Mesenteric fat pad (tissue), 1 donor: ENCODE data around the gene AGAP1. TPM values are rescaled to one million over a fixed set of nuclear protein-coding genes. Genes with fewer than 3 reads are reported as not detected.
A peak's percentile ranks its signal among the peaks of the same experiment; 100 is the strongest.

Experiments used
- DNase-seq: peaks from one replicate; pipeline ENCODE4 v3.0.0-alpha.2; 2020; ENCODE audit warnings: low spot score
- total RNA-seq: library from RNA; stranded (reverse); fragmentation: NEBNext Ultra II Directional; extraction: Animal tissue kit (Norgen Biotek cat#: 25700); gene quantifications from one replicate; pipeline ENCODE4 v1.2.1, GENCODE V29; 2021
- donor health status: DM: yes; HTN: yes; CAD: no.

AGAP1 gene
- total RNA-seq, 1 donor from 2014 or later, result 26.5 TPM

DNA sequence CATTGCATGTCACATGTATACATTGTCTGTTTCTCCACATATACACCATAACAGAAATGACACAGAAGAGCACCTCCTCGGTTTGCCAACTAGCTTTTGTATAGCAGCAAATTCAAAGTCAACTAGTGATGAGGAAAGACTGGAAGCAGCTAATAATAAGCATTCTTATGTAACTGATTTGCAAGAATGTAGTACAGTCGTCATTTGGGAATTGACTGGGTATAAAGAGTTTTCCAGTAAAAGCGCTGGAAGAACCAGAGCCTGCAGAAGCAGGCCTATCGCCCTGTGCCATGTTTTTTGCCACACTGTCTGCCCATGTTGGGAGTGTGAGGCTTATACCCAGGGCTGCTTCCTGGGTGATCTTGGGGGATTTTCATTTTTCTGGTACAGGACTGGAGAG lies 363.8 kb downstream of the AGAP1 start:
- DNase-seq, result no peak

DNA sequence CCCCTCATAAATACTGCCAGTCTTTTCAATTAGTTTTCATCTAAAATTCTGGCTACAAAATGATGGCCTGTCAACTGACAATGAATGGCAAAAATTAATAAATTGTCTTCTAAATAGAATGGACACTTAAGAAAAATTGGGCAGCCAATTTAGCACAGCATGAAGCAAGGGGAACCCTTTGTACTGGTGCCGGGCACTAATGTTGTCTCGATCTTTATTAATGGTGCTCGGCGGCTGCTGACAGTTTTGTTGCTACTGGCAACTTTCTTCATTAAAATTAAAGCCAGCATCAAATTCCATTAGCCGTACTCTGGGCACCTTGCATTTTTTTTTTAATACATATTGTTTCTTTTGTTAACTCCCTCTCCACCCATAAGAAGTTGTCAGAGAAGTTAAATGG lies 365.0 kb downstream of the AGAP1 start:
- DNase-seq, result no peak

DNA sequence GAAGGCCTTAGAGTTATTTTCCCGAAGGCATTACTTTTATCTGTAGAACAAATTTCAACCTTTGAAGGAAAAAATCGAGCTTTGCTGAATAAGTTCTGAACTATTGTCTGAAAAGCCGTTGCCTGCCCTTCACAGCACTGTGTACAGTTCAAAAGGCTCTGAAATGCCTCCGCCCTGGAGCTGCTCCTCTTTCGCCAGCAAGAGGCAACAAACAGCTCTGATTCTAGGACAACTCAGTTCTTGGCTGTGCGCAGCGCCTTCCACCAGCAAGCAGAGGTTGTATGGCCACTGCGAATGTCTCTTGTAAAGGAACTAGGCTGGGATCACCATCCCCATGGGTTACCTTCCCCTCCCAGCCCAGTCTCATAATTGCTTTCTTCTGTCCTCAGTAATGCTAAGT lies 365.8 kb downstream of the AGAP1 start:
- DNase-seq, result no peak

DNA sequence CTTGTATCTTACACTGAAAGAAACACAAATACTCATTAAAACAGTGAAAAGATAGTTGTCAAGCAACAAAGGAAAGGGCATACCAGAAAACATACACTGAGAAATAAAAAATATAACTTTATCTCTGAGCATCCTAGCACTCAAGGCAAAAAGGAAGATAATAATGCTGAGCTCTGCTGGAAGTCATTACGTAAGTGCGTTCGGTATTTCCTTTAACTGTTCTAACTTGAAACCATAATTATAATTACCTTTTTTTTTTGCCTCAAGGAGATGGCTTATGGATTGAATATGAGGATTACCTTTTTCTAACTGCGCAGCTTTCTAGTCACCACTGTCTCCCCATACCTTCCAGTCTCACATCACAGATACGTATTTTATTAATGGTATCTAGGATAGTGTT lies 366.3 kb downstream of the AGAP1 start:
- DNase-seq, result no peak

DNA sequence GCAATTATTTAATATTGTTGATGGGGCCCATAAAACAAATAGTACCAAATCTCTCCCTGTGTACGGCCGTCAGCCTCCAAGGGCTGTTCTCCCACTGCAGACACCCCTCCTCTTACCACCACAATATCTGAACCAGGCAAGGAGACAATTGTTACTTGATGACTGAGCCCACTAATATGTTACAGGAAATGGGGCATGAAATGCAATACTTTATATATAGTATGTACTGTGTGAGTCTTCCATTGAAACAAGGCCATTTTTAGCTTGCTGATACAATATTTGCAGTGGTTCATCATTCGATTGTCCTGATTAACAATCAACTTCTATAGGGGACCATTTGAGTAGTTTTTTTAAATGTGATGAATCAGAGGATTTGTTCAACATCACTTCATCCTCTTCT lies 367.0 kb downstream of the AGAP1 start:
- no peak for DNase-seq

DNA sequence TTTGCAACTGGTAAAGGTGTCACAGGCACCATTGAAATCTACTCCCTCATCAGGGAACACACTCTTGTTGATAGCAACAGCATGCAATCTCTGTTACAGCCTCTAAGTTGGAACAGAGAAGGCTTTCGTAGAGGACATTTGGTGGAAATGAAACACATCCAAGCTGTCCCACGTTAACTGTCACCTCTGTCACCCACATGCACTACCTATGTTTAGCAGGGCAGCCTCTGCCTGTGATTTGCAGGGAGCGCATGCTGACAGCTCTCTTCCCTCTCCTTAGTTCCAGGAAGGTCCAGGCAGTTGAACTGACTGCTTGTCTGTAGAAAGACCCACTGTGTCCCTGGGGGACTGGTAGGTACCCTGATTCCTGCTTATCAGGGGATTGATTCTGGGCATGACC lies 367.5 kb downstream of the AGAP1 start:
- DNase-seq, result no peak

DNA sequence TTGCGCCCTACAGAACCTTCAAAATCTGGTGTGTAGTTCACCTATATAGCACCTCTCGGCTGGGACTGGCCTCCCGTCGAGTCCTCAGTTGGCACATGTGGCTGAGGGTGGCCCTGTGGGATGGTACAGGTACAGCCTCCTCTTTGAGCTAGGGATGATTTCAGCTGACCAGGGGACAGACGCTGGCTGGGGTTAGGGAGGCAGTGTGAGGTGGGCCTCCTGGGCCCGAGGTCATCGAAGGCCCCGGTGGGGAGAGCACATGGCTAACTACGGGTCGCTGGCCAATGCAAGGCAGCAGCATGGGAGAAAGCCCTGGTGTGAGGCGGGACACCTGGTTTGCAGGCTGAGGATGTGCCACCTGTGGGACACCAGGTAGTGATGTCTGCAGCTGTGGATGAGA lies 369.6 kb downstream of the AGAP1 start:
- no peak for DNase-seq

DNA sequence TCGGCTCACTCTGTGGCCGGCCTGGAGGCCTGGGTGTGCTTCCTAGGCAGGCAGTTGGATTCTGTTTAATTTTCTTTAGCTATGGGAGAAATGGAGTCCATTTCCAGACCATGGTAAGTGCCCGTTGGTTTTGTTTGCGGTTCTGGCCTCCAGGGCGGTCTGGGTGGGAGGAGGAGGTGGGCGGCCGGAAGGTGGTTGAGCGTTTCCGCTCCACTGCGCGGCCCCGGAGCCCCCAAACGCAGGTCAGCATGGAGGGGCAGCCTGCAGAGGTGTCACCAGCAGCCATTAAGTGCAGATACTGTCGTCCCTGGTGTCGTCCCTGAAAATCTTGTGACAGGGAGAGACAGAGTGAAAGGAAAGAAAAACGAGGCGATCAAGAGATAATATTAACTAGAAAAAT lies 370.5 kb downstream of the AGAP1 start:
- DNase-seq, result no peak

DNA sequence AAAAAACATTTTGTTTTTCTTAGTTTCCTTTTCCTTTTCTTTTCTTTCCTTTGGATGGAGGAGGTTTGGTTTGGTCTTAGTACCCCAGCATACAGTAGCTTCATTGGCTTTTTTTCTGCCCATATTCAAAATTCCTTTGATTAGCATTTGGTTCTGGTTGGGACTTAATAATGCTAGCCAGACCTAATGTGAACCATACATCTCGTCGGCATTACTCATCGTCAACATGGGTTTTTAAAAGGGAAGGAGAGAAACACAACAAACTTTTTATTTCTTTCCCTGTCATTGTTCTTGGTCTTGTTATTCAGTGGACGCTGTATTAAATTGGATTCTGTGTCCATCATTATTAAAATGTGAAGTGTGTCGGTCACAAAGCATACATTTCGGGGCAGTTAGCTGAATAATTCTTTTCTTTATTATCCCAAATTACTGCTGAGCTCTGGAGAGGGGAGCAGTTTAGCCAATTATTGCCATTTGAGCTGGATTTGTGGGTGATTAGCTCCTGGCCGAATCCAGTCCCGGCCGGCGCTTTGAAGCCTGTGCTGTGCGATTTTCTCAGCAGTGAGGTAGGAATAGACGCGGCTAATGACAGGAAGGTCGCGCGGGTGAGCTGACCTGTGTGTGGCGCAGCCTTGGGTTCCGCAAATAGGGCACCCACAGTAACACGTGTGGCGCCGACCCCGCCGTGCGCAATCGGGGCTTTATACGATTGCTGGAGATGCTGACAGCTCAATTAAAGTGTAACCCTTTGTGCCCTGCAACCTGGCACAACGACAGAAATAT lies 371.1 kb downstream of the AGAP1 start:
- DNase-seq, result no peak

DNA sequence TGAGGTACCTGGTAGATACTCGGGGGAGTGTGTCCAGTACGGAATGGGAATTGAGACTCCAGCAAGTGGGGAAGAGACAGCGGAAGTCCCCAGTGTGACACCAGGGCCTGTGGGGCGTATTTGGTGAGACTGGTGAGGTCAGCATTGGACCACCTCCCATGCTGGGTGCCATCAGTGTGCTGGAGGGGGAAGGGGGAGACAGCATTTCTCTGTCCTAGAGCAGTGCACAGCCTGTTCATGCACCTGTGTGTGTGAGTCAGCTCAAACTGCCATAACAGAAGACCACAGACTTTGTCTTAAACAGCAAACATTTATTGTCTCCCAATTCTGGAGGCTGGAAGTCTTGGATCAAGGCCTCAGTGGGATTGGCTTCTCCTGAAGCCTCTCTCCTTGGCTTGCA lies 372.5 kb downstream of the AGAP1 start:
- peak; percentile 59 for DNase-seq

DNA sequence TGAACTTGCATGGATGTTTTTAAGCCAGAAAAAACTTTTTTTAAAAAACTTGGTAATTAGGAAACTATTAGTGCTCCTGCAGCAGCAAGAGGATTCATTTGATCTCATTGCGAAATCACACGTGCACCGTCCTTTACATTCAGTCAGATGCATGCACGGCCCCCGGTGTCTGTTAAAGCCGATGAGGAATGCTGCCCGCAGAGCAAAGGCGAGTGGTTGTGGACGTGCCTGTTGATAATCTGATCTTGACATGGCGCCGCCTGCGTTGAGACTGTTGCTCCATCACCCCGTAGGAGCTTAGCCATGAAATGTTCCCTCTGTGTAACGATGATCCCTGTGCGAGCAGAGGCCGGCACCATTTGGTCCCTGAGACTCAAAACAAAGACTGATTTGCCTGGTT lies 374.4 kb downstream of the AGAP1 start:
- DNase-seq, result no peak

DNA sequence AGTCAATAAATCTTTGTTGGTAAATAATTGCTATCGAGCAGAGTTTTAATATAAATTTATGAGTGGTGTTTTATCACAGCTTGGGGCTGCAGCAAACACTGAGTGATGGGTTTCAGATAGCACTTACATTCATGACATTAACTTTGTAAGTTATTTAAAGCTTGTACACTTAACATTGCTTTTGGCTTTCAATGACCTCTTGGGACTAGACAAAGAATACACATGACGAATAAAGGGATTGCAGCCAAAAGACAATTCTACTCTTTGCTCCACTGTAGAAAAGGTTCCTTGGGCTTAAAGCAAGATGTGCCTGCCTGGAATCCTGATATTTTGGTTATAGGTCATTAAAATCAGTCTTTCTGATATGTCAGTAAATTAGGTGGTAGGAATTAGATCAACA lies 374.8 kb downstream of the AGAP1 start:
- no peak for DNase-seq

DNA sequence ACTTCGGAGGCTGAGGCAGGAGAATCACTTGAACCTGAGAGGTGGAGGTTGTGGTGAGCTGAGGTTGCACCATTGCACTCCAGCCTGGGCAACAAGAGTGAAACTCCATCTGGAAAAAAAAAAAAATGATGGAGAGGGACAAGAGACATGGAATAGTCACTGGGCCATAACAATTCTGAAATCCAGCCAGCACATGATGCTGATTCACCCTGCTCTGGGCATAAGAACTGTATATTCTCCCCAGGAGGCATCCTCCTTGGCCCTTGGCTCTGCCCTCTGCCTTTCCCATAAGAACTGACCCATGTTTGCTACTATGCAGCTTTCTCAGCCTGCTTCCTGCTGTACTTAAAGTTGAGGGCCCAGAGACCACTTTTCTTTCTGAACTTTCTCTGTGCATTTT lies 376.7 kb downstream of the AGAP1 start:
- DNase-seq, result no peak

DNA sequence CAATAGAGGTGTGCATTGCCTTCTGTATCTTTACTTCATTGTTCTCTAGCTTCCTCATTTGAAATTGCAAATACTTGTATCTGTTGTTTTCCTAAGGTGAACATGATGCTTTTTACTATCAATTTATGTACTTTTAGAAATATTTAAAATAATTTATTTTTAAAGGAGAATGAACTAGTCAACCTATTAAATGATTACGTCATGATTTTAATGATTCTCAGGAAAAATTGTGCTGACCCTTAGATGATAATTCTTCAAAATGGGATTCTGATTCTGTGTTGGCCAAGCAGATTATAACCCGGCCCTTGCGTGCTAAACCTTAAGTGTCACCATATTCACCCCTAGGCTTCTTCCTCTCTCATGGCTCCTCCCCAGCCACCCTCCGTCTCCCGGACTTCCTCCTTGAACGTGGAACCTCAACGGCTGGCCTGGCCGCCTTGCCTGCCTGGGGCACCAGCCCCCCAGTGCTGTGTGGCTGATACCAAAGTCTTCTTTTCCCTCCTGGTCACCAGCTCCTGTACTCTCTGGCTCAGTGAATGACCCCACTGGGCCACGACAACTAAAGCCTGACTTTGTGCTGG lies 382.3 kb downstream of the AGAP1 start:
- DNase-seq, result no peak

DNA sequence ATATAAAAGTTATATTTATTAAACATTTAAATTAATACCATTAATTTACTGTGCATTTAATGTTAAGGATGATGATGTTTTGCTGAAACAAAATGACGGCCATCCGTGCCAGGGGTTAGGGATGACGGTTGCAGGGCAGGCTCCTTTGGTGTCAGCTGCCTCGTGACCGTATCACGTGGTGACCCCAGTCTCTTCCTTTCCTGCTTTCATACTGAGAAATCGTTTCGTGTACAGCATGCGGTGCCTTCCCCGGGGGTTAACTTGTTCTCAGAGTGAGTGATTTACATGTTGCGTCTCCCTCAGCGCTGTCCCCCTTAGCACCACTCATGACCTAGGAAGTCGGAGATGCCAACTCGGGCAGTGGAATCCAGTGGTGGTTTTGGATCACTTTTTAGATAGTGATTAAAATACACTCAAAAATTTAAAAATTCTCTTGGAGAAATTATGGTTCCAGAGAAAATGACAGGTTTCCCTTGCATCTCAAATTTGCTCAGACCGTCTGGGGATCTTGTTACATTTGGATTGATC lies 383.5 kb downstream of the AGAP1 start:
- DNase-seq, result no peak

DNA sequence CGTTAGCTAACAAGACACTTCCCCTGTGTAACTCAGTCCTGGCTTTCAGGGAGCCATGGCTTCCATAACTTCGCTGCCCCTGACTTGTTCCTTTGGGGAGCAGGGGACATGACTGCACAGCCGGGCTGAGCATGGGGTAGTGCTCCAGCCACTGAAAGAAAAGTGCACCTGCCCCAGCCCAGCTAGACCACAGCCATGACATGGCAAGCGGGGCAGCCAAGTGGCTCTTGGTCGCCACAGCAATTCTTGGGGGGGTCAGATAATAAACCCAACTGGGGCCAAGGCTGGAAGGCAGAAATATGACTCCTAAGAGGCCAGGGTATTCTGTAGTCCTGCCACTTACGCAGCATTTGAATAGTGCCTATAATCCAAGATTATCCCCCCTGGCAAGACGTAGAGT lies 385.3 kb downstream of the AGAP1 start:
- DNase-seq, result peak; percentile 67

DNA sequence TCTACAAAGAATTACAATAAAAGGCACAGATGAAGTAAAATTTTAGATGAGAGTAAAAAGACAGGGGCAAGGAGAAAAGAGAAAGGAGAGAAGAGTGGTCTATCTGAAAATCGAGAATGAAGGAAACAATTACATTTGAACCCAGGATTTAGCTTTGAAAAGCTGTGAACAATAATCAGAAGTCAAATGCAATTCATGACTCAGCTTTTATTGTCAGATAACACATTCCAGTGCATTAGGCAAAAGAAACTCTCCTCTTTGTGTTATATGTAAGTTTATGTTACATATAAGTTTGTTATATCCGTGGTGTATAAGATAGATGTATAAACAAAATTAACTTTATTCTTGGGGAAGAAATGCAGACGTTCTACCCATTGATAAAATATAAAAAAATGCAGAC lies 389.8 kb downstream of the AGAP1 start:
- DNase-seq, result no peak

DNA sequence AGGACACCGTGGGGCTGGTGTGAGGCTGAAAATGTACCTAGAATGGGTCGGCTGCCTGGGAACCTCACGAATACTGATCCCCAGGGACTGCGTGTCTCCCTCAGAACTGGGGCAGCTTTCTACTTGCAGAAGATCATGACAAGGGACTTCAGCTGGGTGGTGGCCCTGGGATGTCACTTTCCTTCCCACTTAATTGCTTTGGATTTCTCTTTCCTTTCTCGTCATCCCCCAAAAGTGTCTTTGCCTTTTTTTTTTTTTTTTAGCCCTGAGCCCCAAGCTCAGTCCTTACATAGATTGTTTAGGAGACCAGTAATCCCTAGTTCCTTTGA lies 395.4 kb downstream of the AGAP1 start:
- no peak for DNase-seq

DNA sequence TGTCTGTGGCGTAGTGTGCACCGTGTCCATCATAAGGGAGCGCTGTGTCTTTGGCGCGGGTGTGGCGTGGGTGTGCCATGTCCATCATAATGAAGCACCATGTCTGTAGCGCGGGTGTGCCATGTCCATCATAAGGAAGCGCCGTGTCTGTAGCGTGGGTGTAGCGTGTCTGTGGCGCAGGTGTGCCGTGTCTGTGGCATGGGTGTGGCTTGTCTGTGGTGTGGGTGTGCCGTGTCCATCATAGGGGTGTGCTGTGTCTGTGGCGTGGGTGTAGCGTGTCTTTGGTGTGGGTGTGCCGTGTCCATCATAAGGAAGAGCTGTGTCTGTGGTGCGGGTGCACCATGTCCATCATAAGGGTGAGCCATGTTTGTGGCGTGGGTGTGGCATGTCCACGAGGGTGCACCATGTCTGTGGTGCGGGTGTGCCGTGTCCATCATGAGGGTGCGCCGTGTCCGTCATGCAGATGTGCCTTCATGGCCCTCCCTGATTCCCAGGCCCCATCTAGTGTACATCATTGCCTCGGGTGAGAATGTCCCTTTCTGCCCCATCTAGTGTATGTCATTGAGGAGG lies 399.4 kb downstream of the AGAP1 start:
- DNase-seq, result no peak

DNA sequence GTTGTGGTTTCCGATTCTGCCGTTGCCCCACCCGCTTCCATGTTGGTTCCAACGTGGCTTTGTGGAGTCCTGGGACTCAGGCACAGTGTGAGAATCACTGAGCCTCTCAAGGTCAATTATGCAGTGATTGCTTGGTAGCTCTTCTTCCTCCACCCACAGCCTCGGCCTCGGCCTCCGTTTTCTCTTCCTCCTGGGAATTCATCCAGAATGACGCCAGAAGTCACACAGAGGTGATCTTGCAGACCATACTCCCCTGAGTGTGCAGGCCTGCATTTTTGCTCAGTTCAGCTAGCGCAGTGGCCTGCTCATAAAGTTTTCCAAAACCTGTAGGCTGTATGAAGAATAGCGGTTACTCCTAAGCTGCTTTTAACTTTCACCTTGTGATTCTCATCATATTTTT lies 401.0 kb downstream of the AGAP1 start:
- DNase-seq, result no peak

DNA sequence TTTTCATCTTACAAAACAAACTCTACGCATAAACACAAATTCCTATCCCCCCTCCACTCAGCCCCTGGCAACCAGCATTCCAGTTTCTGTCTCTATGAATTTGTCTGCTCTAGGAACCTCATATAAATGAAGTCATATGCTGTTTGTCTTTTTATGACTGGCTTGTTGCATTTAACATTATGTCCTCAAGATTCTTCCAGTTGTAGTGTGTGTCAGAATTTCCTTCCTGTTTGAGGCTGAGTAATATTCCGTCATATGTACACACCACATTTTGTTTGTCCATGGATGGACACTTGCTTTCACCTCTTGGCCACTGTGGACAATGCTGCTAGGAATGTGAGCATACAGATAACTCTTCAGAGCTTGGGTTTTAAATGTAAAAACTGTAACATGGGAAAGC lies 402.2 kb downstream of the AGAP1 start:
- DNase-seq, result no peak

DNA sequence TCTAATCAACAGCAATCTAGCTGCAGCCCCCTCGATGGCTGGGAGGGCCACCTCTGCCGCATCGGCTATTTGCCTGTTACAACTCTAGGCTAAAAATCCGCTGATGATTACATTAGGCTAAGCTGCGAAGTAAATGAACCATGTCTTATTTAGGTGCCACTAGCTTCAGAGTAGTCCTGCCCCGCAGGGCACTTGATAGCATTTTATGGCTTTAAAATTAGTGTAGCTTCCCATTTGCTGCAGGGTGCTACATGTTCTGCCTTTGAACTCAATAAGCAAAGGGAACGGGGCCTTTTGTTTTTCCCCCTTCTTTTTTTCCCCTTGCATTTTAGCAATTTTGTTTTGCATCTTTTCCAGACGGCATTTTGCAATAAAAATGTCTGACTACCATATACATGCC lies 404.1 kb downstream of the AGAP1 start:
- no peak for DNase-seq

DNA sequence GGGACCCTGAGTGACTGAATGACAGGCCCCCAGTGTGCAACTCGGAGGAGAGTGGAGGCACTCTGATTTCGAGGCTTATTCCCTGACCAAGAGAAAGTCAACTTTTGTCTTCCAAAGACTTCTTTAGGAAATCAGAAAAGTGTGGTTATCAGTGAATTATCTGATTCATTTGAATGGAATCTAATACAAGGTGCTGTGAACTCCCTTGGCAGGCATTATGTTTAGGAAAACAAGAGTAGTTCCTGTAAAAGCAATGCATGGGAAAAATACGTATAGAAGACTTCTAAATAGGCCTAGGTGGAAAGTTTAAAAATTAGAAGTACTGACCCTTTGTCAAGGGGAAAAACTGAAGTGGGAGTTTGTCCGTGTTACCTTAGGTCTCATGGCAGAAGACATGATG lies 404.9 kb downstream of the AGAP1 start:
- DNase-seq, result no peak
